CD14-positive monocyte (primary cell): ENCODE data around the gene OXSR1. TPM values are rescaled to one million over a fixed set of nuclear protein-coding genes. Genes with fewer than 3 reads are reported as not detected.

Experiments used
- DNase-seq, 3 donors: peaks; one replicate each; pipeline ENCODE4 v3.0.0-alpha.2; 2011 to 2022
- H2AFZ ChIP-seq: 2 replicates; pipeline ENCODE4 v1.6.0; 2012; ENCODE audit warnings: mild to moderate bottlenecking, low read depth, low read length, inconsistent platforms; ENCODE audit not compliant: insufficient read depth, poor library complexity, severe bottlenecking
- H3K27ac ChIP-seq, 2 donors: 1 replicate in 1 of 2; 2 replicates in 1 of 2; pipeline ENCODE4 v1.5.1; 2012 to 2013; ENCODE audit warnings: low read length in 2 of 2, control low read depth in 1 of 2, inconsistent platforms in 1 of 2, low read depth in 1 of 2, mild to moderate bottlenecking in 1 of 2
- H3K27me3 ChIP-seq, 2 donors: one replicate each; pipeline versions ENCODE4 v1.6.0 to v1.6.1; 2011 to 2013; ENCODE audit warnings: low read length in 2 of 2; ENCODE audit not compliant: control insufficient read depth in 2 of 2, insufficient read depth in 2 of 2
- H3K36me3 ChIP-seq, 2 donors: replicated peaks in 1 of 2; 1 replicate in 1 of 2; 2 replicates in 1 of 2; pipeline versions ENCODE4 v1.5.1 to v1.6.1; 2012 to 2013; ENCODE audit warnings: low read length in 2 of 2, control low read depth in 1 of 2, inconsistent platforms in 1 of 2, mild to moderate bottlenecking in 1 of 2; ENCODE audit not compliant: insufficient read depth in 2 of 2, control insufficient read depth in 1 of 2
- H3K4me1 ChIP-seq, 2 donors: 1 replicate in 1 of 2; 2 replicates in 1 of 2; pipeline versions ENCODE4 v1.5.1 to v1.6.1; 2012 to 2013; ENCODE audit warnings: low read length in 2 of 2, control low read depth in 1 of 2, inconsistent platforms in 1 of 2, mild to moderate bottlenecking in 1 of 2, moderate library complexity in 1 of 2; ENCODE audit not compliant: insufficient read depth in 2 of 2, control insufficient read depth in 1 of 2
- H3K4me2 ChIP-seq: replicated peaks from 2 replicates; pipeline ENCODE3; 2012; ENCODE audit warnings: low read length, moderate library complexity, mild to moderate bottlenecking; ENCODE audit not compliant: poor library complexity, severe bottlenecking; ENCODE audit errors: extremely low read depth
- H3K4me3 ChIP-seq, 3 experiments: fragments of 200-600 bp in 1 of 3; sonication (generic) in 1 of 3; replicated peaks in 1 of 3; 1 replicate in 2 of 3; 2 replicates in 1 of 3; pipeline ENCODE4 v1.5.1; 2011 to 2013; ENCODE audit warnings: low read length in 3 of 3, mild to moderate bottlenecking in 3 of 3, control low read depth in 2 of 3, low read depth in 2 of 3, inconsistent platforms in 1 of 3, moderate library complexity in 1 of 3
- H3K79me2 ChIP-seq: 2 replicates; pipeline ENCODE4 v1.6.0; 2012; ENCODE audit warnings: mild to moderate bottlenecking, control low read depth, inconsistent platforms, low read length, moderate library complexity; ENCODE audit not compliant: insufficient read depth
- H3K9ac ChIP-seq: 2 replicates; pipeline ENCODE4 v1.6.0; 2017; ENCODE audit warnings: low read length, mild to moderate bottlenecking; ENCODE audit not compliant: insufficient read depth, poor library complexity, severe bottlenecking
- H3K9me3 ChIP-seq, 2 donors: replicated peaks in 1 of 2; 1 replicate in 1 of 2; 2 replicates in 1 of 2; pipeline versions ENCODE4 v1.5.1 to v1.6.1; 2012 to 2013; ENCODE audit warnings: low read length in 2 of 2, control low read depth in 1 of 2; ENCODE audit not compliant: control insufficient read depth in 1 of 2, insufficient read depth in 1 of 2
- H4K20me1 ChIP-seq: 2 replicates; pipeline ENCODE4 v1.6.0; 2012; ENCODE audit warnings: mild to moderate bottlenecking, low read length, control low read depth, moderate library complexity; ENCODE audit not compliant: insufficient read depth
- H3K27ac Mint-ChIP-seq, 7 donors: one replicate each; pipeline ENCODE4 v1.8.0; 2020; ENCODE audit warnings: mild to moderate bottlenecking in 7 of 7, mixed read lengths in 7 of 7, moderate library complexity in 6 of 7, inconsistent platforms in 2 of 7
- H3K27me3 Mint-ChIP-seq, 3 donors: one replicate each; pipeline ENCODE4 v1.8.0; 2021 to 2022; ENCODE audit warnings: low read depth in 3 of 3, mild to moderate bottlenecking in 3 of 3, mixed read lengths in 3 of 3, moderate library complexity in 3 of 3, inconsistent platforms in 1 of 3
- H3K36me3 Mint-ChIP-seq, 2 donors: one replicate each; pipeline ENCODE4 v1.8.0; 2020; ENCODE audit warnings: mixed read lengths in 2 of 2, inconsistent platforms in 1 of 2, mild to moderate bottlenecking in 1 of 2
- H3K4me1 Mint-ChIP-seq: one replicate; pipeline ENCODE4 v1.8.0; 2020; ENCODE audit warnings: mild to moderate bottlenecking, mixed read lengths
- H3K4me3 Mint-ChIP-seq, 2 donors: one replicate each; pipeline ENCODE4 v1.8.0; 2020; ENCODE audit warnings: mild to moderate bottlenecking in 2 of 2, mixed read lengths in 2 of 2, moderate library complexity in 1 of 2
- H3K9me3 Mint-ChIP-seq, 7 donors: one replicate each; pipeline ENCODE4 v1.8.0; 2020 to 2022; ENCODE audit warnings: mixed read lengths in 7 of 7, mild to moderate bottlenecking in 6 of 7, moderate library complexity in 6 of 7, inconsistent platforms in 2 of 7
- WGBS: methylation state at CpG from one replicate; pipeline ENCODE4 v1.1.5; 2013; ENCODE audit warnings: missing lambda C conversion rate; ENCODE audit not compliant: insufficient coverage; 5-methylcytosine and 5-hydroxymethylcytosine counted together
- intact Hi-C, 2 donors: fragments of 100-400 bp; cut with micrococcal nuclease; formaldehyde crosslinking; loops; one replicate each; pipeline versions ENCODE4 v1.15.0 to v1.15.1; 2023
- polyA plus RNA-seq, 3 donors: library from polyadenylated mRNA; depleted of rRNA in 1 of 3; unstranded in 2 of 3; stranded (reverse) in 1 of 3; fragments of 300-500 nt in 2 of 3; fragments of >200 nt in 1 of 3; fragmentation: Illumina TruSeq in 2 of 3; gene quantifications; 1 replicate in 2 of 3; 2 replicates in 1 of 3; pipeline ENCODE4 v1.2.3, GENCODE V29; 2012 to 2021
- TF ChIP-seq, protein P1 (sequence below): fragments of 200-600 bp; IDR thresholded peaks from one replicate; pipeline ENCODE4 v1.8.0; 2022; ENCODE audit warnings: antibody characterized with exemption, mild to moderate bottlenecking

OXSR1 gene
- polyA plus RNA-seq, 3 donors, result 9.4 to 20.3 (median 12.3) TPM

DNA sequence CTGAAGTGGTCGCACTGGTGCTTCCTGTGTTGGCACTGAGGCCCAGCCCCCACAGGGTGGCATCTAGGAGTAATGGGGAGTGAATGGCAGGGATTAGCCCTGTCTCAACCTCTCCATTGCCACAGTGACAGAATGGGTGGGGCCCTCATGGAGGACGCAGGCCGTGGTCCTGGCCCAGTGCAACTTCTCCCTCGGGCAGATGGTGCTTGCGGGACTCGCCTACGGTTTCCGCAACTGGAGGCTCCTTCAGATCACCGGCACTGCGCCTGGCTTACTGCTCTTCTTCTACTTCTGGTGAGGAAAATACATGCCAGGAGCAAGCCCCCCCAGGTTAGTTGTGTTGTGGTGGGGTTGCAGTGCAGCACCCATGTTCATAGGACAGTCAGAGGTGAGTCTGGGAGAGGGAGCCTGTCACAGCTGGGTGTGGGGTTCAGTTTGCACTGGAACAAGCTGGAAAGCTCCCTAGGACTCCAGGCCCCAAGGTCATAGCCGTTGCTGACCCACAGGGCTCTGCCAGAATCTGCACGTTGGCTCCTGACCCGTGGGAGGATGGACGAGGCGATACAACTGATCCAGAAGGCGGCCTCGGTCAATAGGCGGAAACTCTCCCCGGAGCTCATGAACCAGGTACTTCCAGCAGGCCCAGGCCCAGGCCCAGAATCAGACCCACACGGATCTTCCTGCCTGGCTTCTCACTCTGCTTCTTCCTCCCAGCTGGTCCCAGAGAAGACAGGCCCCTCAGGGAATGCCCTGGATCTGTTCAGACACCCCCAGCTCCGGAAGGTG, 109.7 kb downstream of the OXSR1 start:
- Histone ChIP-seq H3K4me3 (no peak overlapping the region), H2AFZ (no peak overlapping the region), H3K9me3 (no peaks in the 10 kb centered on the region), H3K9ac (no peak overlapping the region), H4K20me1 (no peaks in the 10 kb centered on the region), H3K27me3 (no peaks in the 10 kb centered on the region), H3K27ac (no peak overlapping the region), H3K36me3 (no peaks in the 10 kb centered on the region), H3K4me2 (no peak overlapping the region), H3K4me1 (no peaks in the 10 kb centered on the region), H3K79me2 (no peaks in the 10 kb centered on the region)
- intact Hi-C loops, result no loop called here
- Mint-ChIP-seq H3K4me1 (no peaks in the 10 kb centered on the region), H3K27ac (peak overlapping the region in 1 of 7 donors; percentile 28), H3K27me3 (peaks cover 3 to 5% (median 4%) of the 10 kb centered on the region in 3 donors), H3K36me3 (no peaks in the 10 kb centered on the region), H3K9me3 (no peaks in the 10 kb centered on the region), H3K4me3 (no peak overlapping the region)
- 98% methylated on average over 17 of the region's 21 CpGs for WGBS
- TF ChIP-seq, protein P1, sequence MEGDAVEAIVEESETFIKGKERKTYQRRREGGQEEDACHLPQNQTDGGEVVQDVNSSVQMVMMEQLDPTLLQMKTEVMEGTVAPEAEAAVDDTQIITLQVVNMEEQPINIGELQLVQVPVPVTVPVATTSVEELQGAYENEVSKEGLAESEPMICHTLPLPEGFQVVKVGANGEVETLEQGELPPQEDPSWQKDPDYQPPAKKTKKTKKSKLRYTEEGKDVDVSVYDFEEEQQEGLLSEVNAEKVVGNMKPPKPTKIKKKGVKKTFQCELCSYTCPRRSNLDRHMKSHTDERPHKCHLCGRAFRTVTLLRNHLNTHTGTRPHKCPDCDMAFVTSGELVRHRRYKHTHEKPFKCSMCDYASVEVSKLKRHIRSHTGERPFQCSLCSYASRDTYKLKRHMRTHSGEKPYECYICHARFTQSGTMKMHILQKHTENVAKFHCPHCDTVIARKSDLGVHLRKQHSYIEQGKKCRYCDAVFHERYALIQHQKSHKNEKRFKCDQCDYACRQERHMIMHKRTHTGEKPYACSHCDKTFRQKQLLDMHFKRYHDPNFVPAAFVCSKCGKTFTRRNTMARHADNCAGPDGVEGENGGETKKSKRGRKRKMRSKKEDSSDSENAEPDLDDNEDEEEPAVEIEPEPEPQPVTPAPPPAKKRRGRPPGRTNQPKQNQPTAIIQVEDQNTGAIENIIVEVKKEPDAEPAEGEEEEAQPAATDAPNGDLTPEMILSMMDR, result no peak
- DNase-seq, result no peak

DNA sequence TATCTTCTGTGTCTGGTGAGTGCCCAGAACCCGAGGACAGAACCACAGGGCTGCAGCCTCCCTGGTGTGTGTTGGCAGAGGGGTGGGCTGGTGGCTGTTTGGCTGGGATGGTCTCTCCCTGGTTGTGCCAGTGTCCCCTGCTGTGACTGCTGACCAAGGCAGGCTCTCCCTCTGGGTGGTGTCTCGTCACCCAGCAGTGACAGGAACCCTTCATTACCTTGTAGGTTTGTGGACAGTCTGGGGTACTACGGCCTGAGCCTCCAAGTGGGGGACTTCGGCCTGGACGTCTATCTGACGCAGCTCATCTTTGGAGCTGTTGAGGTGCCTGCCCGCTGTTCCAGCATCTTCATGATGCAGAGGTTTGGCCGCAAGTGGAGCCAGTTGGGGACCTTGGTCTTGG, 110.3 kb downstream of the OXSR1 start:
- H3K9me3 ChIP-seq, result no peaks in the 10 kb centered on the region
- 93% methylated on average over 5 of the region's 8 CpGs for WGBS
- H3K4me2 ChIP-seq, result no peak overlapping the region
- H3K27ac Mint-ChIP-seq, result peak overlapping the region in 1 of 7 donors; percentile 28
- no peaks in the 10 kb centered on the region for H3K4me1 Mint-ChIP-seq
- TF ChIP-seq, protein P1, result no peak
- no peak overlapping the region for H2AFZ ChIP-seq
- no peaks in the 10 kb centered on the region for H3K36me3 Mint-ChIP-seq
- H3K36me3 ChIP-seq, result no peaks in the 10 kb centered on the region
- H3K79me2 ChIP-seq, result no peaks in the 10 kb centered on the region
- no peak overlapping the region for H3K4me3 ChIP-seq
- H3K4me1 ChIP-seq, result no peaks in the 10 kb centered on the region
- peaks cover 3 to 6% (median 4%) of the 10 kb centered on the region in 3 donors for H3K27me3 Mint-ChIP-seq
- H3K9me3 Mint-ChIP-seq, result no peaks in the 10 kb centered on the region
- DNase-seq, result no peak
- no peak overlapping the region for H3K9ac ChIP-seq
- no peaks in the 10 kb centered on the region for H3K27me3 ChIP-seq
- H3K27ac ChIP-seq, result no peak overlapping the region
- no peak overlapping the region for H3K4me3 Mint-ChIP-seq
- intact Hi-C loops, result no loop called here
- no peaks in the 10 kb centered on the region for H4K20me1 ChIP-seq
